K562 (cell line): Measurements from ENCODE around the gene GRIN2A. TPM values are rescaled to one million over a fixed set of nuclear protein-coding genes. Genes with fewer than 3 reads are reported as not detected.

ENCODE experiments used
- ATAC-seq: fragments of 200-7000 bp; cut with Tn5 transposase; 3 replicates; pipeline ENCODE4 v1.9.1; 2020; ENCODE audit warnings: moderate library complexity
- BruUV-seq: library from RNA; stranded (reverse); fragments of 400-500 nt; replicated peaks from 2 replicates; lab custom pipeline; 2021; lab: Mats Ljungman, UMichigan
- CTCF ChIA-PET: fragments of 300-600 bp; formaldehyde crosslinking; extraction: SDS; loops from one replicate; lab custom pipeline; 2021; ENCODE audit warnings: low intra/inter-chr PET ratio; lab: Yijun Ruan, JAX
- POLR2A ChIA-PET: fragments of 300-600, 350-650 bp; sonication (Branson Sonifier 250); formaldehyde crosslinking; extraction: SDS; loops from one replicate; lab custom pipeline; 2021; ENCODE audit warnings: antibody characterized with exemption, inconsistent platforms; lab: Yijun Ruan, JAX
- DNase-seq, 4 experiments: peaks; one replicate each; pipeline versions ENCODE4 v3.0.0 to v3.0.0-alpha.2; 2011 to 2018; ENCODE audit warnings: low spot score in 3 of 4, mixed read lengths in 3 of 4; ENCODE audit errors: extremely low read depth in 1 of 4
- FAIRE-seq: peaks from 2 replicates; lab custom pipeline; 2011; peaks lifted over from hg19 to GRCh38; lab: Jason Lieb, UNC
- H2AFZ ChIP-seq: 2 replicates; pipeline ENCODE4 v1.6.0; 2011; ENCODE audit warnings: low read depth, low read length, control low read depth, inconsistent platforms
- H3K27ac ChIP-seq: fragments of 200-600 bp; 3 replicates; pipeline ENCODE4 v1.8.0; 2011; ENCODE audit warnings: low read depth, mild to moderate bottlenecking, control low read depth, inconsistent platforms, low read length, moderate library complexity, mixed read lengths; ENCODE audit errors: extremely low read depth
- H3K27me3 ChIP-seq, 2 experiments: fragments of 300-600 bp in 1 of 2; 2 replicates in 1 of 2; 3 replicates in 1 of 2; pipeline versions ENCODE4 v1.6.0 to v1.8.0; 2011; ENCODE audit warnings: inconsistent platforms in 2 of 2, low read length in 2 of 2, mild to moderate bottlenecking in 1 of 2, mixed read lengths in 1 of 2, moderate library complexity in 1 of 2; ENCODE audit not compliant: control insufficient read depth in 2 of 2, insufficient read depth in 2 of 2
- H3K36me3 ChIP-seq: fragments of 300-600 bp; 3 replicates; pipeline ENCODE4 v1.8.0; 2011; ENCODE audit warnings: mild to moderate bottlenecking, low read length, inconsistent platforms; ENCODE audit not compliant: control insufficient read depth, insufficient read depth
- H3K4me1 ChIP-seq, 2 experiments: fragments of 200-600 bp in 1 of 2; replicated peaks in 1 of 2; 2 replicates in 1 of 2; 3 replicates in 1 of 2; pipeline versions ENCODE4 v1.5.1 to v1.8.0; 2011; ENCODE audit warnings: inconsistent platforms in 2 of 2, low read length in 2 of 2, mild to moderate bottlenecking in 1 of 2, mixed read lengths in 1 of 2, moderate library complexity in 1 of 2; ENCODE audit not compliant: control insufficient read depth in 2 of 2, insufficient read depth in 2 of 2
- H3K4me2 ChIP-seq: 2 replicates; pipeline ENCODE4 v1.6.1; 2011; ENCODE audit warnings: low read length, control low read depth, inconsistent platforms, mixed read lengths; ENCODE audit not compliant: insufficient read depth
- H3K4me3 ChIP-seq: fragments of 200-600 bp; sonication (generic), shearing (Covaris generic); 2 replicates; pipeline ENCODE4 v1.5.1; 2016; ENCODE audit warnings: control low read depth, inconsistent platforms
- H3K79me2 ChIP-seq: fragments of 200-600 bp; 3 replicates; pipeline ENCODE4 v1.8.0; 2011; ENCODE audit warnings: low read length, inconsistent platforms; ENCODE audit not compliant: control insufficient read depth, insufficient read depth
- H3K9ac ChIP-seq, 2 experiments: 2 replicates each; pipeline versions ENCODE4 v1.6.0 to v1.6.1; 2011; ENCODE audit warnings: low read depth in 2 of 2, low read length in 2 of 2, control low read depth in 1 of 2, inconsistent platforms in 1 of 2, mild to moderate bottlenecking in 1 of 2, mixed read lengths in 1 of 2; ENCODE audit not compliant: insufficient read depth in 1 of 2
- H3K9me1 ChIP-seq: one replicate; pipeline ENCODE4 v1.6.0; 2011; ENCODE audit warnings: inconsistent platforms, mild to moderate bottlenecking, low read length, moderate library complexity; ENCODE audit not compliant: control insufficient read depth, insufficient read depth
- H3K9me3 ChIP-seq: replicated peaks from 2 replicates; pipeline ENCODE4 v1.5.1; 2011; ENCODE audit warnings: low read depth, low read length, inconsistent platforms; ENCODE audit not compliant: control insufficient read depth, insufficient read depth
- H4K20me1 ChIP-seq: replicated peaks from 2 replicates; pipeline ENCODE4 v1.6.1; 2011; ENCODE audit warnings: low read length, inconsistent platforms, mixed read lengths; ENCODE audit not compliant: control insufficient read depth, insufficient read depth
- ARHGAP35 ChIP-seq: fragments of 450-650 bp; IDR thresholded peaks from 2 replicates; pipeline ENCODE4 v1.6.1; 2018; ENCODE audit not compliant: partially characterized antibody
- CREM ChIP-seq: IDR thresholded peaks from 2 replicates; pipeline ENCODE4 v1.6.1; 2014; ENCODE audit warnings: antibody characterized with exemption, low read depth
- KAT8 ChIP-seq: fragments of 450-650 bp; IDR thresholded peaks from 2 replicates; pipeline ENCODE4 v1.6.1; 2016; ENCODE audit warnings: low read depth, mild to moderate bottlenecking
- LARP7 ChIP-seq: fragments of 450-650 bp; IDR thresholded peaks from 2 replicates; pipeline ENCODE4 v1.6.1; 2016
- MTA1 ChIP-seq: fragments of 450-650 bp; IDR thresholded peaks from 2 replicates; pipeline ENCODE4 v1.6.1; 2017; ENCODE audit warnings: borderline replicate concordance
- SPI1 ChIP-seq: IDR thresholded peaks from 2 replicates; pipeline ENCODE4 v1.6.1; 2011; ENCODE audit warnings: low read depth, low read length, control low read depth, borderline replicate concordance
- SREBF2 ChIP-seq: sonication (generic); formaldehyde crosslinking; IDR thresholded peaks from 2 replicates; pipeline ENCODE4 v1.4.0; 2020; ENCODE audit warnings: mild to moderate bottlenecking, missing genetic modification reagents
- ZBTB1 ChIP-seq: sonication (generic); formaldehyde crosslinking; IDR thresholded peaks from 2 replicates; pipeline ENCODE4 v1.8.1; 2023; ENCODE audit warnings: missing genetic modification reagents, low read depth, mild to moderate bottlenecking, borderline replicate concordance
- ZNF175 ChIP-seq: fragments of 200-800 bp; sonication (Bioruptor generic); IDR thresholded peaks from 2 replicates; pipeline ENCODE4 v1.6.1; 2016; ENCODE audit warnings: low read depth, mild to moderate bottlenecking, missing genetic modification characterization, missing compliant biosample characterization
- ZNF311 ChIP-seq: fragments of 250-450 bp; sonication (Bioruptor Pico); IDR thresholded peaks from 2 replicates; pipeline ENCODE4 v1.4.0; 2020; ENCODE audit warnings: mild to moderate bottlenecking, moderate library complexity
- ZNF324 ChIP-seq: fragments of 250-450 bp; sonication (Bioruptor Pico); IDR thresholded peaks from 2 replicates; pipeline ENCODE4 v1.4.0; 2020; ENCODE audit warnings: mild to moderate bottlenecking
- WGBS: fragments of 100-300 bp; shearing (Covaris generic); methylation state at CpG from one replicate; pipeline ENCODE4 v1.1.6; 2016; ENCODE audit warnings: low coverage, mixed read lengths; ENCODE audit not compliant: insufficient coverage; ENCODE audit errors: missing lambda C conversion rate; 5-methylcytosine and 5-hydroxymethylcytosine counted together
- in situ Hi-C: fragments of 300-500 bp; cut with MboI; formaldehyde crosslinking; loops from 4 replicates; pipeline ENCODE4 v1.15.0; 2018; ENCODE audit warnings: inconsistent platforms, mixed read lengths
- intact Hi-C: fragments of 100-400 bp; cut with micrococcal nuclease; formaldehyde crosslinking; loops from 2 replicates; pipeline ENCODE4 v1.14.2; 2022
- polyA plus RNA-seq, 8 experiments: library from polyadenylated mRNA; depleted of rRNA in 4 of 8; stranded (reverse) in 5 of 8; unstranded in 3 of 8; fragments of >200 nt; fragmentation: Nextera tagmentation in 2 of 8; fragmentation: Illumina TruSeq in 1 of 8; extraction: Ambion mirVana in 2 of 8; extraction: Trizol in 1 of 8; gene quantifications; 2 replicates each; pipeline versions ENCODE4 v1.2.1 to v1.2.3, GENCODE V29; 2011 to 2014; ENCODE audit warnings: inconsistent platforms in 1 of 8, missing spikeins in 1 of 8
- total RNA-seq, 7 experiments: library from RNA; depleted of rRNA in 6 of 7; stranded (reverse); fragments of >200 nt in 6 of 7; fragmentation: Illumina TruSeq in 2 of 7; extraction: Trizol in 2 of 7; gene quantifications; 2 replicates each; pipeline versions ENCODE4 v1.2.1 to v1.2.3, GENCODE V29; 2011 to 2021; ENCODE audit warnings: low replicate concordance in 1 of 7

Gene GRIN2A
- total and polyA plus RNA-seq, 9 of the 15 experiments (the other 6 are each of a cell fraction or from before 2014, with no cell fraction given) = not detected

- H3K9me1 ChIP-seq = no peaks in the 10 kb centered on the region
- H2AFZ ChIP-seq = no peak overlapping the region
- H3K27ac ChIP-seq = no peak overlapping the region
- no peaks in the 10 kb centered on the region for H4K20me1 ChIP-seq
- no peak overlapping the region for H3K9ac ChIP-seq
- no peaks in the 10 kb centered on the region for H3K4me1 ChIP-seq
- POLR2A ChIA-PET = no interaction called here
- no peak for TF ChIP-seq CREM
- TF ChIP-seq LARP7 = no peak
- TF ChIP-seq SPI1 = peak; percentile 25; the same call in 1 of the 2 replicates
- no peak for TF ChIP-seq ZNF324 (CRISPR knock-in tag)
- BruUV-seq = no TSS peak
- no peak overlapping the region for H3K4me2 ChIP-seq
- WGBS = 0% methylated on average over 1 of the region's 1 CpG
- H3K79me2 ChIP-seq = no peaks in the 10 kb centered on the region
- DNase-seq = no peak
- in situ Hi-C loops = no loop called here
- intact Hi-C loops = no loop called here
- no peak for FAIRE-seq
- ATAC-seq = no peak
- no peaks in the 10 kb centered on the region for H3K27me3 ChIP-seq
- no peak overlapping the region for H3K4me3 ChIP-seq
- H3K36me3 ChIP-seq = no peaks in the 10 kb centered on the region
- H3K9me3 ChIP-seq = no peaks in the 10 kb centered on the region
- CTCF ChIA-PET = no interaction called here
Measured at GRCh38 chr16:10103700-10104099, 78.5 kb downstream of the GRIN2A start.

DNA sequence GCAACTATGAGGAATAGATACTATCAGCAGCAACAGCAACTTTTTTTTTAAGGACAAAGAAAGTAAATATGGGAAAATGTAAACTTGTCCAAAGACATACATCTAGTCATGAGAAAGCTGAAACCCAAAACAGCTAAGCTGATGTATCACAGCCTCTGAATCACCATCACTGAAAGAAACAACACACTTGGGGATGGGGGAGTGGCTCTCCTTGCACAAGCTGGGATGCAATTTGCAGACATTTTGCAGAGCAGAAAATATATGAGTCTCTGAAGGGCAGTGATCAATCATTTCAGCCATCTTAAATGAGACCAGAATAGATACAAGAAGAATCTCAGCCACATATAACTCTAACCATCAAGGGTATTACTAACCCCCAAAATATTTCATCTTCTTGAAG lies 79.1 kb downstream of the GRIN2A start:
- FAIRE-seq (no peak), ATAC-seq (no peak), DNase-seq (no peak)
- H3K27me3 ChIP-seq = no peaks in the 10 kb centered on the region
- H3K36me3 ChIP-seq = no peaks in the 10 kb centered on the region
- no peak overlapping the region for H3K4me3 ChIP-seq
- CTCF ChIA-PET = no interaction called here
- no peaks in the 10 kb centered on the region for H3K4me1 ChIP-seq
- H3K9me1 ChIP-seq = no peaks in the 10 kb centered on the region
- no peaks in the 10 kb centered on the region for H4K20me1 ChIP-seq
- in situ Hi-C loops = no loop called here
- POLR2A ChIA-PET = no interaction called here
- no peak overlapping the region for H3K27ac ChIP-seq
- H3K4me2 ChIP-seq = no peak overlapping the region
- no peaks in the 10 kb centered on the region for H3K9me3 ChIP-seq
- H2AFZ ChIP-seq = no peak overlapping the region
- H3K79me2 ChIP-seq = no peaks in the 10 kb centered on the region
- H3K9ac ChIP-seq = no peak overlapping the region
- TF ChIP-seq SREBF2 (CRISPR knock-in tag) (no peak), ARHGAP35 (no peak), ZNF311 (CRISPR knock-in tag) (no peak), ZNF175 (CRISPR knock-in tag) (no peak), KAT8 (no peak), MTA1 (no peak), ZBTB1 (CRISPR knock-in tag) (no peak)
- BruUV-seq = no TSS peak
- intact Hi-C loops = no loop called here
